ENCODE results near the gene NFKBIE.
A peak's percentile ranks its signal among the peaks of the same experiment; 100 is the strongest.

Gene NFKBIE

GRCh38 chr6:44226368-44227147 is 38.8 kb downstream of the NFKBIE start:
- no peak for DNase-seq (ENCODE audit: low spot score)

GRCh38 chr6:44225579-44226325 is 39.6 kb downstream of the NFKBIE start:
- no peak for DNase-seq (ENCODE audit: low spot score)

- no peak for DNase-seq (ENCODE audit: low spot score)
Observed at GRCh38 chr6:44224965-44225305, 40.4 kb downstream of the NFKBIE start.

GRCh38 chr6:44224029-44224964 is 41.1 kb downstream of the NFKBIE start:
- DNase-seq (ENCODE audit: low spot score), result peak; percentile 54

GRCh38 chr6:44223319-44224028 is 41.9 kb downstream of the NFKBIE start, which contains the start of gene SLC29A1:
TSS of gene SLC29A1 (plus strand) at chr6:44223595. CDS start at chr6:44227314, 3,719 bp downstream.
- DNase-seq (ENCODE audit: low spot score), result peak; percentile 90

GRCh38 chr6:44222486-44223318 is 42.6 kb downstream of the NFKBIE start:
- no peak for DNase-seq (ENCODE audit: low spot score)

- DNase-seq (ENCODE audit: low spot score), result no peak
Observed at GRCh38 chr6:44221961-44222335, 43.4 kb downstream of the NFKBIE start.

- peak; percentile 87 for DNase-seq (ENCODE audit: low spot score)
Observed at GRCh38 chr6:44221291-44221960, 43.9 kb downstream of the NFKBIE start.

GRCh38 chr6:44220913-44221290 is 44.4 kb downstream of the NFKBIE start:
- DNase-seq (ENCODE audit: low spot score), result no peak

GRCh38 chr6:44219815-44220784 is 45.3 kb downstream of the NFKBIE start:
- DNase-seq (ENCODE audit: low spot score), result no peak

GRCh38 chr6:44219053-44219814 is 46.1 kb downstream of the NFKBIE start:
- peak; percentile 80 for DNase-seq (ENCODE audit: low spot score)

GRCh38 chr6:44217332-44218143 is 47.8 kb downstream of the NFKBIE start:
- DNase-seq (ENCODE audit: low spot score), result no peak

- DNase-seq (ENCODE audit: low spot score), result no peak
Observed at GRCh38 chr6:44216677-44217331, 48.5 kb downstream of the NFKBIE start, which contains the start of gene MYMX. TSS of gene MYMX (plus strand) at chr6:44216926. CDS start at chr6:44217472, 546 bp downstream.

GRCh38 chr6:44214307-44214706 is 51.0 kb downstream of the NFKBIE start:
- DNase-seq (ENCODE audit: low spot score), result no peak

GRCh38 chr6:44211284-44211683 is 54.1 kb downstream of the NFKBIE start:
- DNase-seq (ENCODE audit: low spot score), result no peak

Measured in hepatic stellate cell (primary cell).